Trophoblast cell (in vitro differentiated cells and primary cell): ENCODE data around the gene HSPA8.

Experiments
- DNase-seq, 2 donors: peaks; one replicate each; pipeline ENCODE4 v3.0.0-alpha.2; 2016
- H2AFZ ChIP-seq: 2 replicates; pipeline ENCODE4 v1.6.1; 2013; ENCODE audit warnings: low read length, moderate library complexity, mild to moderate bottlenecking; ENCODE audit not compliant: insufficient read depth, poor library complexity
- H2AK5ac ChIP-seq: 2 replicates; pipeline ENCODE4 v1.6.1; 2013; ENCODE audit warnings: mild to moderate bottlenecking, low read length
- H2BK120ac ChIP-seq: 2 replicates; pipeline ENCODE4 v1.6.1; 2013; ENCODE audit warnings: low read length, mild to moderate bottlenecking, moderate library complexity; ENCODE audit not compliant: insufficient read depth, poor library complexity
- H2BK12ac ChIP-seq: 2 replicates; pipeline ENCODE4 v1.6.1; 2013; ENCODE audit warnings: mild to moderate bottlenecking, low read length, moderate library complexity
- H2BK5ac ChIP-seq: 2 replicates; pipeline ENCODE4 v1.6.1; 2013; ENCODE audit warnings: low read length, low read depth, moderate library complexity, mild to moderate bottlenecking; ENCODE audit not compliant: poor library complexity
- H3K14ac ChIP-seq: 2 replicates; pipeline ENCODE4 v1.6.1; 2013; ENCODE audit warnings: mild to moderate bottlenecking, low read length
- H3K18ac ChIP-seq: 2 replicates; pipeline ENCODE4 v1.6.1; 2013; ENCODE audit warnings: mild to moderate bottlenecking, low read length
- H3K23ac ChIP-seq: 2 replicates; pipeline ENCODE4 v1.6.1; 2013; ENCODE audit warnings: low read length
- H3K27ac ChIP-seq: 2 replicates; pipeline ENCODE4 v1.5.1; 2013; ENCODE audit warnings: low read depth, mild to moderate bottlenecking, inconsistent platforms, low read length, moderate library complexity
- H3K27me3 ChIP-seq: 2 replicates; pipeline ENCODE4 v1.6.1; 2013; ENCODE audit warnings: inconsistent platforms, mild to moderate bottlenecking, low read length, moderate library complexity; ENCODE audit not compliant: insufficient read depth
- H3K36me3 ChIP-seq, 2 experiments: 1 replicate in 1 of 2; 2 replicates in 1 of 2; pipeline ENCODE4 v1.6.1; 2013; ENCODE audit warnings: low read length in 2 of 2, mild to moderate bottlenecking in 2 of 2, moderate library complexity in 1 of 2; ENCODE audit not compliant: insufficient read depth in 2 of 2, control insufficient read depth in 1 of 2
- H3K4ac ChIP-seq: 2 replicates; pipeline ENCODE4 v1.6.1; 2013; ENCODE audit warnings: low read depth, mild to moderate bottlenecking, low read length, moderate library complexity
- H3K4me1 ChIP-seq, 2 experiments: 1 replicate in 1 of 2; 2 replicates in 1 of 2; pipeline ENCODE4 v1.6.1; 2013; ENCODE audit warnings: low read length in 2 of 2, mild to moderate bottlenecking in 2 of 2, moderate library complexity in 1 of 2; ENCODE audit not compliant: insufficient read depth in 2 of 2, control insufficient read depth in 1 of 2
- H3K4me2 ChIP-seq: 2 replicates; pipeline ENCODE4 v1.6.1; 2013; ENCODE audit warnings: inconsistent platforms, mild to moderate bottlenecking, low read length, moderate library complexity
- H3K4me3 ChIP-seq: 2 replicates; pipeline ENCODE4 v1.5.1; 2013; ENCODE audit warnings: mild to moderate bottlenecking, low read depth, low read length, inconsistent platforms
- H3K79me1 ChIP-seq: one replicate; pipeline ENCODE4 v1.6.1; 2013; ENCODE audit warnings: low read length
- H3K79me2 ChIP-seq: 2 replicates; pipeline ENCODE4 v1.6.1; 2013; ENCODE audit warnings: low read length, mild to moderate bottlenecking; ENCODE audit not compliant: control insufficient read depth, insufficient read depth, poor library complexity
- H3K9ac ChIP-seq: 2 replicates; pipeline ENCODE4 v1.6.1; 2013; ENCODE audit warnings: mild to moderate bottlenecking, low read length
- H3K9me3 ChIP-seq: 2 replicates; pipeline ENCODE4 v1.6.1; 2013; ENCODE audit warnings: low read depth, mild to moderate bottlenecking, control low read depth, inconsistent platforms, low read length; ENCODE audit not compliant: insufficient read depth
- H4K12ac ChIP-seq: 2 replicates; pipeline ENCODE4 v1.6.1; 2013; ENCODE audit warnings: low read depth, mild to moderate bottlenecking, low read length, moderate library complexity
- H4K8ac ChIP-seq: 2 replicates; pipeline ENCODE4 v1.6.1; 2013; ENCODE audit warnings: low read depth, mild to moderate bottlenecking, low read length, moderate library complexity
- H4K91ac ChIP-seq: one replicate; pipeline ENCODE4 v1.6.1; 2013; ENCODE audit warnings: low read depth, mild to moderate bottlenecking, low read length, moderate library complexity
- WGBS: extraction: QIAGEN DNeasy Blood & Tissue Kit; methylation state at CpG from one replicate; pipeline ENCODE4 v1.1.7; 2013; ENCODE audit warnings: missing lambda C conversion rate; ENCODE audit not compliant: insufficient read length, insufficient coverage; ENCODE audit errors: extremely low coverage; 5-methylcytosine and 5-hydroxymethylcytosine counted together

Gene HSPA8

DNA sequence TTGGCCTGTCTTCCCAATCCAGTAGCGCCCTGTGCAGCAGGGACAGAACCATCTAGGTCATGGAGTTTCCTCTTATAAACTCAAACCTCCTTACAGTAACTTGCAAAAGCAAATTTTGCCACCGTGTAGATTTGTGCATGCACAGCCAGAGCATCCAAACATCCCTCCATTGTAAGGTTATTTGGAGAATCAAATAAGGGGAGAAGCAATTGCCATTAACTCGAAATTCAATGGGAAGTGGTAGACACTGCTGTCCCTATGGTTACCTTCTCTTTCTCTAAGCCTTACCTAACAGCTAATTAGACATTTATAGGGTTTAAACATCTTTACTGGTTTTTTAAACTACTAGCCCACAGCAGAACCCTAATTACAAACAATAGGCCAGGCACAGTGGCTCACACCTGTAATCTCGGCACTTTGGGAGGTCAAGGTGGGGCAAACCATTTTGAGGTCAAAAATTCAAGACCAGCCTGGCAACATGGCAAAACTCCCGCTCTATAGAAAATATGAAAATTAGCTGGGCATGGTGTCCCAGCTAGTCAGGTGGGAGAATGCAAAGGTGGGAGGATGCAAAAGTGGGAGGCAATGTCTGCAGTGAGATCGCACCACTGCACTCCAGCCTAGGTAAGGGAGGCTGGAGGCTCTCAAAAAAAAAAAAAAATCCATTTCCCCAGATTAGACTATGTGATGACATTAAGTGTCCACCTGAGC, 6.6 kb downstream of the HSPA8 start:
- no peak overlapping the region for H3K27ac ChIP-seq
- H3K27me3 ChIP-seq: no peaks in the 10 kb centered on the region
- H3K4me3 ChIP-seq: no peak overlapping the region
- no peak overlapping the region for H3K14ac ChIP-seq
- no peak overlapping the region for H4K12ac ChIP-seq
- H3K36me3 ChIP-seq: peaks cover 16 to 56% of the 10 kb centered on the region in 2 experiments
- no peak overlapping the region for H3K9ac ChIP-seq
- H3K4me2 ChIP-seq: no peak overlapping the region
- DNase-seq: peak in 1 of 2 donors; percentile 22
- no peak overlapping the region for H4K8ac ChIP-seq
- no peak overlapping the region for H2AK5ac ChIP-seq
- peaks cover 3 to 5% of the 10 kb centered on the region in 2 experiments for H3K4me1 ChIP-seq
- no peak overlapping the region for H2AFZ ChIP-seq
- H2BK12ac ChIP-seq: no peak overlapping the region
- no peaks in the 10 kb centered on the region for H3K79me1 ChIP-seq
- WGBS: no CpG with 5 or more reads among the region's 6 CpGs
- no peak overlapping the region for H3K23ac ChIP-seq
- H3K18ac ChIP-seq: no peak overlapping the region
- H3K4ac ChIP-seq: no peak overlapping the region
- no peak overlapping the region for H2BK120ac ChIP-seq
- H3K79me2 ChIP-seq: peaks cover 1% of the 10 kb centered on the region
- H4K91ac ChIP-seq: no peak overlapping the region
- no peak overlapping the region for H2BK5ac ChIP-seq
- no peaks in the 10 kb centered on the region for H3K9me3 ChIP-seq

DNA sequence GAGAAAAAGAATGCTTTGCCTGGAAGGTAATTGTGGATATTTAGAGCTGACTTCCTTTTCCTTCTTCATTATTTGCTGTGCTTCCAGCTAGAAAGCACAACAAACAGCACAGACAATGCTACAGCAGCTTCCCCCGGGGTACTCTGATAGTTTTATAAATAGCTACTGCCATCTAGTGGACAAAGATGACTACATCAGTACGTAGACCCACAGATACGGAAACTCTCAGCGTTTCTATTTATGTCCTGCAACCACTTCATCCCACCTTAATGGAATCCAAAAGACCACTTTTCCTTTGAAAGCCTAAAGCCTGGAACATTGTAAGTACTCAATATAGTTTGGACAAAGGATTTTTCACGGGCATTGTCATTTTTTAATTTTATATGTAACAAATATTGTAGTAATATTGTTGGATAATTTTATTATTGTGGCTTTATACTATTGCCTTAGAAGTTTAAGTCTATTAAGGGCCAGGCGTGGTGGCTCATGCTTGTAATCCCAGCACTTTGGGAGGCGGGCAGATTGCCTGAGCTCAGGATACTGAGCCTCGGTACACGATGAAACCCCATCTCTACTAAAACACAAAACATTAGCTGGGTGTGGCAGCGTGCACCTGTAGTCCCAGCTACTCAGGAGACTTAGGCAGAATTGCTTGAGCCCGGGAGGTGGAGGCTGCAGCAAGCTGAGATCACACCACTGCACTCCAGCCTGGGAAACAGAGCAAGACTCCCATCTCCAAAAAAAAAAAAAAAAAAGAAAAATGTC, 7.5 kb downstream of the HSPA8 start:
- H4K91ac ChIP-seq: no peak overlapping the region
- no peak overlapping the region for H2BK5ac ChIP-seq
- no peak overlapping the region for H2AFZ ChIP-seq
- no peak overlapping the region for H3K4me3 ChIP-seq
- no peaks in the 10 kb centered on the region for H3K79me2 ChIP-seq
- no peak overlapping the region for H3K4ac ChIP-seq
- no peak overlapping the region for H4K8ac ChIP-seq
- H2AK5ac ChIP-seq: no peak overlapping the region
- H3K27ac ChIP-seq: no peak overlapping the region
- no peak overlapping the region for H3K14ac ChIP-seq
- H3K4me2 ChIP-seq: no peak overlapping the region
- H4K12ac ChIP-seq: no peak overlapping the region
- H3K9me3 ChIP-seq: no peaks in the 10 kb centered on the region
- WGBS: no CpG with 5 or more reads among the region's 11 CpGs
- peaks cover 12 to 48% of the 10 kb centered on the region in 2 experiments for H3K36me3 ChIP-seq
- no peak overlapping the region for H2BK120ac ChIP-seq
- H3K27me3 ChIP-seq: no peaks in the 10 kb centered on the region
- H3K9ac ChIP-seq: no peak overlapping the region
- no peaks in the 10 kb centered on the region for H3K79me1 ChIP-seq
- DNase-seq: peak; percentile 22 to 92
- H3K4me1 ChIP-seq: peaks cover under 1 to 3% of the 10 kb centered on the region in 2 experiments
- no peak overlapping the region for H3K18ac ChIP-seq
- no peak overlapping the region for H3K23ac ChIP-seq
- no peak overlapping the region for H2BK12ac ChIP-seq

DNA sequence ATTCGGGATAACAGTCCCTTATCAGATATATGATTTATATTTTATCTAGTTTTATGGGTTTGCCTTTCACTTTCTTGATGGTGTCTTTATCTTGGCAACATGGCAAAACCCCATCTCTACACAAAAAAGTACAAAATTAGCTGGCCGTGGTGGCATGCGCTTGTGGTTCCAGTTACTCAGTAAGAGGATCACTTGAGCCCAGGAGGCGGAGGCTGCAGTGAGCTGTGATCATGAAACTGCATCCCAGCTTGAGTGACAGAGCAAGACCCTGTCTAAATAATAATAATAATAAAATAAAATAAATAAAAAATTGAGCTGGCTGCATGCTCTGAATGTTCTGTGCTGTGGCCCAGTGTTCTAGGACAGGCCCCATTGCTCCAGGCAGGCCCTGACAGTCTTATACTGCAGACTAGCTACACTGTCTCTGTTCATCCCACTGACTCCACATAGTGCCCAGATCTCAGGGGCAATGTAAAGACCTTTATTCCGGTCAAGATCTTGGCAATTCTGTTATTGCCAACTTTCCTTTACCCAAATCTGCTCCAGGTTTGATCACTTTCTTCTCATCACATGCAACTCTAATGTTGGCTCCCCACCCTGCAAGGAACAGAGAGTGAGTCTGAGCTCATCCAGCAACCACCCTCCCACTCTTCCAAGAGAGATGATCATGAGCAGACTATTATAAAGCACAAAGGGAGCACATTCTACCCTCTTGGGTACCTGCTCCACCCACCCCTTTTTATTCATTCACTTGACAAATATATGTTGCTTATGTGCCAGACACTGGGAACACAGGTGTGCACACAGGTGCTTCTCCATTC, 8.8 kb downstream of the HSPA8 start:
- Histone ChIP-seq H2AK5ac (no peak overlapping the region), H3K4me1 (no peaks in the 10 kb centered on the region), H3K4ac (no peak overlapping the region), H4K8ac (no peak overlapping the region), H3K14ac (no peak overlapping the region), H3K79me2 (no peaks in the 10 kb centered on the region), H3K18ac (no peak overlapping the region), H2BK12ac (no peak overlapping the region), H2BK120ac (no peak overlapping the region), H4K91ac (no peak overlapping the region), H3K4me2 (no peak overlapping the region), H4K12ac (no peak overlapping the region), H3K23ac (no peak overlapping the region), H3K79me1 (no peaks in the 10 kb centered on the region), H2AFZ (no peak overlapping the region), H3K27ac (no peak overlapping the region), H3K36me3 (peaks cover 9 to 35% of the 10 kb centered on the region in 2 experiments), H3K9me3 (no peaks in the 10 kb centered on the region), H2BK5ac (no peak overlapping the region), H3K9ac (no peak overlapping the region), H3K4me3 (no peak overlapping the region), H3K27me3 (no peaks in the 10 kb centered on the region)
- DNase-seq: peak in 1 of 2 donors; percentile 18
- WGBS: no CpG with 5 or more reads among the region's 5 CpGs

DNA sequence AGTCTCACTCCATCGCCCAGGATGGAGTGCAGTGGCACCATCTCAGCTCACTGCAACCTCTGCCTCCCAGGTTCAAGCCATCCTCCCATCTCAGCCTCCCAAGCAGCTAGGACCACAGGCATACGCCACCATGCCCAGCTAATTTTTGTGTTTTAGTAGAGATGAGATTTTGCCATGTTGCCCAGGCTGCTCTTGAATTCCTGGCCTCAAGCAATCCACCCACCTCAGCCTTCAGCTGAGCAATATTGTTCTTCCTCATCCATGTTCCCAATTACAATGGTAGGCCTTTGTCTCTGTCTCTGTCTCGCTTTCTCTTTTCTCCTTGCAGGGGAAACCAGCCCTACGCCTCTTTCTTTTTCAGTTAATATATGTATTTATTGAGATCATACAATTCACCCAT, 10.3 kb downstream of the HSPA8 start:
- Histone ChIP-seq H3K18ac (no peak overlapping the region), H3K27me3 (no peaks in the 10 kb centered on the region), H4K8ac (no peak overlapping the region), H2AFZ (no peak overlapping the region), H2BK5ac (no peak overlapping the region), H3K9ac (no peak overlapping the region), H3K23ac (no peak overlapping the region), H3K9me3 (no peaks in the 10 kb centered on the region), H4K91ac (no peak overlapping the region), H2BK12ac (no peak overlapping the region), H4K12ac (no peak overlapping the region), H3K14ac (no peak overlapping the region), H3K4me2 (no peak overlapping the region), H3K27ac (no peak overlapping the region), H3K79me2 (no peaks in the 10 kb centered on the region), H3K4ac (no peak overlapping the region), H2BK120ac (no peak overlapping the region), H3K4me1 (no peaks in the 10 kb centered on the region), H3K4me3 (no peak overlapping the region), H3K79me1 (no peaks in the 10 kb centered on the region), H3K36me3 (peaks cover 5 to 22% of the 10 kb centered on the region in 2 experiments), H2AK5ac (no peak overlapping the region)
- DNase-seq: peak in 1 of 2 donors; percentile 18
- no CpG with 5 or more reads among the region's 4 CpGs for WGBS
